GM19239 (cell line): ENCODE measurements around the gene TMEM81.
A peak's percentile ranks its signal among the peaks of the same experiment; 100 is the strongest.

Source experiments
- DNase-seq: peaks from one replicate; pipeline ENCODE4 v3.0.0; 2011; ENCODE audit warnings: low spot score; ENCODE audit not compliant: insufficient read length
- FAIRE-seq: peaks from 2 replicates; lab custom pipeline; 2011; peaks lifted over from hg19 to GRCh38; lab: Jason Lieb, UNC

TMEM81 gene

DNA sequence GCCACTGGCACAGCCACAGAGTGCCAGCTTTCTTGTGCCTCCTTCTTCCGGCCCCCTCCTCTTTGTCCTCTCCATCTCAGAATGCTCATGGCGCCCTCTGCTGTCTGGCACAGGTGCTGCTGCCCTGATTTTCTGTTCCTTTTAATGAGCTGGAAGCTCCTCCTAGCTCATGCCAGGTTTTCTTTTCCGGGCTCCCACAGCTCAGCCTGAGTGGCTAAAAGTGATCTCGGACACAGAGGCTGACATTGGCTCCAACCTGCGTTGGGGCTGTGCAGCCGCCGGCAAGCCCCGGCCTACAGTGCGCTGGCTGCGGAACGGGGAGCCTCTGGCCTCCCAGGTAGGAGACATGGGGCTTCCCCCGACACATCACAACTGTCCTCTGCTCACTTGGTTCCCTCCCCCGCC is 22.6 kb downstream of the TMEM81 start:
- peak; percentile 55 for FAIRE-seq
- peak; percentile 80 for DNase-seq

DNA sequence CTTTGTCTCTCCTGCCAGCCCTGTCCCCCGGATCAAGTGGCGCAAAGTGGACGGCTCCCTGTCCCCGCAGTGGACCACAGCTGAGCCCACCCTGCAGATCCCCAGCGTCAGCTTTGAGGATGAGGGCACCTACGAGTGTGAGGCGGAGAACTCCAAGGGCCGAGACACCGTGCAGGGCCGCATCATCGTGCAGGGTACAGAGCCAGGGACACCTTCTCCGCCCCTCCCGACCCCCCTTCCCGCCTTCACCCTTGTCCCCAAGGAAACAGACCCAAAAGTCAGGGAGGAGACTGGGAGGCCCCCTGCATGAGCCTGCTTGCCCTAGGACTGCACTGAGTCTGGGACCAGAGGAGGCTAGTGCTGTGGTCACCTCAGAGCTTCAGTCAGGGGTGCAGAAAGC is 23.0 kb downstream of the TMEM81 start:
- DNase-seq (no peak), FAIRE-seq (no peak)

DNA sequence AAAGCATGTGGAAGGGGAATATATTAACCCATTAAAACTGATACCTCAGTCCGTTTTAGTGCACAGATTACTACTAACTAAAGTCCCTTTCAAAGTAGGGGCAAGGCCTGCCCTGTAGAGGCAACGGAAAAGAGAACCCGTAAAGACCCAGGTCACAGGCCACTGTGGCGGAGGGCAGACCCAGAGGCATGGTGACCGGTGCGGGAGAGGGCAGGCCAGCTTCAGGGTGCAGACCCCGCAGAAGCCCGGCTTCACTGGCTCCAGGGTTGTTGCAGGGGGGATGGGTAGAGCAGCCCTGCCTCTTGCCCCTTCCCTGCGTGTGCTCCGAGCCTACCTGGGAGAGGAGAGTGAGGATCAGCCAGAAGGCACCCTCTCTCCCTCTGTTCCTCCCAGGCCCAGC is 23.5 kb downstream of the TMEM81 start:
- FAIRE-seq (no peak), DNase-seq (no peak)

DNA sequence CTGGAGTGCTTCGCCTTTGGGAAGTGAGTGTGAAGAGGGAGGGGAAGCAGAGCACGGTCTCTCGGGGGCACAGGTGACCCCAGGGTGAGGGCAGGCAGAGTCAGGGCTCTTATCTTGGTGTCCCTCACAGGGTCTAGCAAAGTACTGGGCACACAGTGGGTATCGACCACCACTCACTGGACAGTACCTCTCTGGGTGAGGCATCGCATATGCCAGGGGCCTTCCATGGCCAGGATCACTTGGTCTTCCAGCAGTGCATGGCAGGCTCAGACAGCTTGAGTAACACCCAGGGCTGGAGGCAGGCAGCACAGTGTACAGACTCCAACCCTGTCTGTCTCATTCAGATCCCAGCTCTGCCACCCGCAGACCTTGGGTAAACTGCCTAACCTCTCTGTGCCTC is 24.6 kb downstream of the TMEM81 start:
- no peak for FAIRE-seq
- DNase-seq, result no peak

DNA sequence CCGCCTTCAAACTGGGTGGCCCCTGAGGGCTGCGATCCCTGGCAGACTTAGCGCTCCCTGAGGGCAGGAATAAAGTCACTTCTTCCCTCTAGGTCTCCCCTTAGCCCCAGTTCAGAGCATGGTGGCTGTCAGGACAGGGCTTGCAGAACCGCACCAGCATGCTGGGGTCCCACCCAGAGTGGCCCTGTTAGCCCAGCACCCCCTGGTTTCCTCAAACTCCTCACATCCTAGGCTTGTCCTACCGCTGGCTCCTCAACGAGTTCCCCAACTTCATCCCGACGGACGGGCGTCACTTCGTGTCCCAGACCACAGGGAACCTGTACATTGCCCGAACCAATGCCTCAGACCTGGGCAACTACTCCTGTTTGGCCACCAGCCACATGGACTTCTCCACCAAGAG is 25.4 kb downstream of the TMEM81 start:
- DNase-seq (no peak), FAIRE-seq (no peak)

DNA sequence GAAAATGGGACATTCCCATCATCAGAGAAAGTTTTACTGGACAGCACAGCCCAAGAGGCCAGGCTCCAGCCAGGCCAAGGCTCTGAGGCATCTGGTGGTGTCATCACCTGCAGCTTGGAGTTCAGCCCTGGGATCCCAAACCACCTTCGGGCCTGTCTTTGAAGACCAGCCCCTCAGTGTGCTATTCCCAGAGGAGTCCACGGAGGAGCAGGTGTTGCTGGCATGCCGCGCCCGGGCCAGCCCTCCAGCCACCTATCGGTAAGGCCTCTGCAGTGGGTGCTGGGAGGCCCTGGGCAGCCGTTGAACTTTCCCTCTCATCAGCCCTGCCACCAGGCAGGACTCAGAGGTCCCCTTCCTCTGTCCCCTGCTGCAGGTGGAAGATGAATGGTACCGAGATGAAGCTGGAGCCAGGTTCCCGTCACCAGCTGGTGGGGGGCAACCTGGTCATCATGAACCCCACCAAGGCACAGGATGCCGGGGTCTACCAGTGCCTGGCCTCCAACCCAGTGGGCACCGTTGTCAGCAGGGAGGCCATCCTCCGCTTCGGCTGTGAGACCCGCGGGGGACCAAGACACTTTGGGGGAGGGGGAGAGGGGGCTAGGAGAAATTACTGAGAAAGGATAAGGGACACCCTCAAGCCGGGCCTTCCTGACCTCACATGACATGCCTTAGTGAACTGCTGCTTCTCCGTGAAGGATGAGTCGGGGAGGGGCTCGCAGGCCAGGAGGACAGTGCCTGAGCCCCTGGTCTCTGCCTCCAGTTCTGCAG is 26.3 kb downstream of the TMEM81 start:
- DNase-seq (no peak), FAIRE-seq (no peak)

DNA sequence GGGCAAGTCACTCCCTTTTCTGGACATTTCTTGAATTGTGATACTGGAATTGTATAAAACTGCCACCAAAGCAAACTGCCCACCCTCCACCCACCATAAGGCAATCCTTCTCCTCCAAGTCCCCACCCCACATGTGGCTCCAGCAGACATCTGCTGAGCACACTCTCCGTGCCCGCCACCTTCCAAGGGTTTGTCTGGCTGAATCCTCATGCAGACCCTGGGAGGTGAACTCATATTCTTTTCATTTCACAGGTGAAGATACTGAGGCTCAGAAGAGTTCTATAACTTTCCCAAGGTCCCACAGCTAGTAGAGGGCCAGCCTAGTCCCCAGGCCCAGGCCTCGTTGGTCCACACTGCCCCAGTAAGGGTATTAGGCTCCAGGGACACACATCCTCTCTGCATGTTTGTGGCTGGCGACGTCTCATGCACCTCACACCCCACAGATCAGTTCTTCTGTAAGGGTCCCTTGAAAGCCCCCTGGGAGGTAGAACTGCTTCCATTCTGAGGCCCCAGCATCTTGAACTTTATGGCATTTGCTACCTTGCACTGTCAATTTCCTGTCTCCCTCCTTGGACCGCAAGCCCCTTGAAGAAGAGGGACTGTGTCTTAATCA is 27.2 kb downstream of the TMEM81 start:
- DNase-seq, result no peak
- FAIRE-seq, result no peak

DNA sequence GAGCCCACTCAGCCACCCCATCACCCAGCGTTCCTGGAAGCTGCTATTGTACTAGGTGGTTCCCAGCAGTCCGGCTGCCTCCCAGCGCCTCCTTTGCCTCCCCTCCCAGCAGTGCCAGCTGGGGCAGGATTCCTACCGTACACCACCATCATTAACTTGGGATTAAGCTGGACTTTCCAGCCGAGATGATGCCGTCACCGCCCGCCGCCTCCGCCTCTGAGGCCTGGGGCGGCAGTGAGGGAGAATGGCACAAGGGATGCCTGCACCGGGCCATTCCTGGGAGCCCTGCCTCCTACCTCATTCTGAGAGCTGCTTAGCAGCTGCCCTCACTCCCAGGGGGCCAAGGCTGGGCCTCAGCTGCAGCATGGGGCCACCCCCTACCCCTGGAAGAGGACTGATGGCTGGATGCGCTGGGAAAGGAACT is 28.1 kb downstream of the TMEM81 start:
- FAIRE-seq (no peak), DNase-seq (no peak)

DNA sequence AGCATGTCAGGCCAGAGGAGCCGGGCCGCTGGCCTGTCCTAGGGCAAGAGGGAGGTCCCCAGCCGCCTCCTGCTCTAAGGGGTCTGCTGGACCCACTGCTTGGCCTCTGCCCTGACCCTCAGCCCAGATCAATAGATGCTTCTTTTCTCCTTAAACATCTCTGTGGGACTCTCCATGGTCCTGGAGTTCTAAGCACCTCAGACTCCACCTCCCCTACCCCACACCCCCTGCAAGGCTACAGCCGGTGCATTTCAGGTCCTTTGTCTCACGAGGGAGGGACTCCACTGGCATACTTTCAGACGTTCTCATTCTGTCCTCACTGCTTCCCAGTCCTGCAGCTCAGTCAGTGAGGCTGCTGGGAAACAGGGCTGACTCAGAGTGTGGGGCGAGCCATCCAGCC is 30.2 kb downstream of the TMEM81 start:
- FAIRE-seq (no peak), DNase-seq (no peak)

DNA sequence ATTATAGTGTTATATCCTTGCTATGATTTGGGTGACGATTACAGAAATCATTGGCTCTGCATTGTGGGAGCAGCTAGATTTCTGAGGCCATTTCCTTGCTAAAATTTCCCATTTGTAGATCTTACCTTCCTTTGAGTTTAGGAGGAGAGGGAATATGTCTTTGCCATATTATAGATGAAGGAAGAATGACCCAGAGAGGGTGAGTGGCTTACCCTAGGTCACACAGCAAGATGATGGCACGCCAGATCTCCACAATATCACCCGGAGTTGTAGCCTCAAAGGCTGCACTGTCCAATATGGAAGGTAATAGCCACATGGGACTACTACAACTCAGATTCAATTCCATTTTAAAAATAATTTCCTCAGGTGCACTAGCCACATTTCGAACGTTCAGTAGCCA is 31.0 kb downstream of the TMEM81 start:
- no peak for FAIRE-seq
- DNase-seq, result no peak

DNA sequence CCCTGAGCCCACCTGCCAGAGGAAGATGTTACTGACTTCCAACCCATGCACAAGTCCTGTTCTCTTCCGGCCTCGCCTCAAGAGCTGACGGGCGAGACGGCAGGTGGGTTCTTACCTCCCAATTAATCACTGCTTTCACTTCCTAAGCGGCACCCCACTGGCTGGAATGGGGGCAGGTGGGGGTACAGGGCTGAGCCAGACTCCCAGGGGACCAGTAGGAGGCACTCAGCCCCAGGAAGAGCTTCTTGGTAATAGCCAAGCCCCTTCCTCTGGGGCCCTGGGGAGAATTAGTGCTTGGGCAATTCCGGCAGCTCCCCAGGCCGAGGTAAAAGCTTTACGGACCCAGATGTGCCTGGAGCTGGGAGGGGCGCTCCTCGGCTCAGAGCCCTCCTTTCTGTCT is 31.6 kb downstream of the TMEM81 start:
- DNase-seq (no peak), FAIRE-seq (no peak)

DNA sequence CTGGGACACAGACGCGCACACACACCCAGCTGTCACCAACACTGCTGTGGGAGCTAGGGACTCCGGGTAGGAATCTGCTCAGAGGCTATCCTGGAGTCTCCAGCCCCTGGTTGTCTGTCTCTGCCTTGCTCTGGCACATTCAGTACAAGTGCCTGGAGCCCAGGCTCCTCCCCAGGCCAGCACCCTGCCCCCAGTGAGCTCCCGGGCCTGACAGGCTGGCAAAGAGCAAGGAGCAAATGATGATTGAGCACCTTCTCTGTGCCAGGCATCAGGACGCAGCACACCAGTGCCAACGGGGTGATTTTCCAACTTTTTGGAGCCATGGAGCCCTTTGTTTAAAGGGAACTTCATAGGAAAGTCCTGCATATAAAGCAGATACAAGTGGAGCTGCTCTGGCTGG is 34.8 kb downstream of the TMEM81 start:
- no peak for DNase-seq
- FAIRE-seq, result no peak

DNA sequence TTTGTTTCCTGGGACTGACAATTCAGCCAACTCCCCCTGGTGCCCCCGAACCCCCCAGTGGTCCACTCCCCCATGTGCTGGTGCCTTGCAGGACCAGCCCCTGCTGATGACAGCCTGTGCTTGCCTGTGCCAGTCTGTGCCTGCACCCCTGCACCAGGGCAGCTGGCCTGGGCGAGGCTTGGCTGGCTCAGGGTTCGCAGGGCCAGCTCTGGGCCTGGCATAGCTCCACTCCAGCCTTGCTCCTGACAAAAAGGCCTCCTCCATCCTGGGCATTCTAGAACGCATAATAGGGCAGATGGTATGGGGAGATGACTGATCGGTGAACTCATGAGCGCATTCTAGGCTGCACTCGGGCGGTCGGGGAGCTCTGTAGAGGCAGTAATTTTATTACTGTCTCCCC is 35.9 kb downstream of the TMEM81 start:
- FAIRE-seq (no peak), DNase-seq (no peak)

DNA sequence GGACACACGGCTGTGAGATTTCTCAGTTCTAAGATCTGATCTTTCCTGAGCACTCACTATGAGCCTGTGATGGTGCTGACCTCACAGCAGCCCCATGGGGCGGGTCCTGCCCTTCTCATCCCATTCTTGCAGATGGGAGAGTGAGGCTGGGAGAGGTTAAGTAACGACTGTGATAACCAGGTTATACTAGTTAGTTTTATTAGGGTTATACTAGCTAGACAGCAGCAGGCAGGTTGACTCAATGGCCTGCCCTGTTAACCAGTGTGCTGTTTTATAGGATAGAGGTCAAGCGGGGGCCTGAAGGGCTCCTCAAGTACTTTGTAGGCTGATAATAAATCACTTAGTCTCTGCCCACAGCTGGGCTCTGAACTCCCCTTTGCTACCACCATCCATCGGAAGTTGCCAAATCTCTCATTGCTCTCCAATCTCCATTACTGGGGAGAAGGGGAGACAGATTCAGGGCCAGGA is 36.5 kb downstream of the TMEM81 start:
- FAIRE-seq, result no peak
- DNase-seq, result no peak

DNA sequence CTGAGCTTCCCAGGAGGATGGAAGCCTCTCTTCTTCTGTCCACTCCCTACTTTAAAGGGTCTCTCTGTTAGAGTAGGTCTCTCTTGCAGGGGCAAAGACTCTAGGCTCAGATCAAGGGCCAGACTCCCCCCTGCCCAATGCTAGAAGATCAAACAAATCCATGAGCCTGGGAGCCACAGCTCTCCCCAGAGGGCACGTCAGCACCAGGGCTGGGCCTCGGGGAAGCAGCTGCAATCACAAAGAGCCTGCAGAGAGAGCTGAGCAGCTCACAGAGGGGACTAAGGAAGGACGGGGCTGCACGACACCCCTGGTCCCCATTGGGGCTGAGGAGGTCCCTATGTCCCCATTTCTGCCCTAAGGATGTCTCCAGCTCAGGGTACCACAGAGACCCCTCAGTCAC is 37.4 kb downstream of the TMEM81 start:
- no peak for DNase-seq
- FAIRE-seq, result no peak

DNA sequence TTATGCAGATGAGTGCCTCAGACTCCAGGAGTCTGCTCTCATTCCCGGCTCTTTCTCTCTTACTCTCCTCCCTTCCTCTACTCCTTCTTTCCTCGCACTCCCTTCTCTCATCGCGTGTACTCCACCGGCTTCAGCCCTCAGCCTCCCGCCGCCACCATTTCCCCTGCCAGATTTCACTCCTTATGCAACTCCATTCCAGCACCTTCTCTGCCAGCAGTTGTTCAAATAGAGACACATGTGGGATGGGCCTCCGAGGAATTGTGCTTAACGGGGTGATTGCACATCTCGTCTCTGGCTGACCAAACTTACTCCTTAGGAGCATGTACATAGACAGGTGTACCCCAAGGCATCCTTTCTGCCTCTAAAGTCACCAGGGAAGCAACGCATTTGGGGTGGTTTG is 39.1 kb downstream of the TMEM81 start:
- DNase-seq, result no peak
- no peak for FAIRE-seq

DNA sequence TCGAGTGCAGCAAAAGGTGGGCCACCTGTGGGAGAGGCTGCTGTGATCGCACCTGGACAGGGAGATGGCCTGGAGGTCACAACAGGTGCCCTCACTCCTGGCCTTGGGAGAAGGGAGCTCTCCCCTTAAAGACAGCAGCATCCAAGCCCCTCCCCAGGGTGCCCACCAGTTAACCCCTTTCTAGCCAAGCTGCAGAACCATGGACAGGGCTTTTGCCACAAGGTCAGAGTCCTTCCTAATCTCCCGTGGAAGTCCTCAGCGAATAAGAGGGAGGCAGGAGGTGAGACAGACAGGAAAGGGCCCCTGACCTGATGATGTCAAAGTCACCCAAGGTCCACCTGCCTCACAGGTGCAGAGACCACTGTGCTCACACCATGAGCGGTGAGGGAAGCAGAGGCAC is 39.5 kb downstream of the TMEM81 start:
- DNase-seq (no peak), FAIRE-seq (no peak)

DNA sequence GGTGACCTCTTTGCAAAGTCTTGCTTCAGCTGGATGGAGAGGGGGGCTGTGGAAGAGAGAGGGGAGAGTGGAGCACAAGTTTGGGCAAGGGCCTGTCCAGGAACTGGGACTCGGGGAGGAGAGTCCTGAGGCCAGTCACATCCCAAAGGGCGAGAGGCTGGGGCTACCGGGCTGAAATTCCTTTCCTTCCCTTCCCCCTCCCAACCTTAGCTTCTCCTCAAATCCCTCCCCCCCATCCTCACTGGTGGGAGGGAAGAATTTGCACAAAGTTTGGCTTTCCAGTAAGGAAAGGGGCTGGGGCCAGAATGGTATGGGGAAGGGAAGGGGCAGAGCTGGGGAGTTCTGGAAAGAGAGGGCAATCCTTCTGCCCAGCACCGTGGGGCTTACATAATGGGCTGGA is 40.4 kb downstream of the TMEM81 start:
- FAIRE-seq, result no peak
- DNase-seq, result no peak

DNA sequence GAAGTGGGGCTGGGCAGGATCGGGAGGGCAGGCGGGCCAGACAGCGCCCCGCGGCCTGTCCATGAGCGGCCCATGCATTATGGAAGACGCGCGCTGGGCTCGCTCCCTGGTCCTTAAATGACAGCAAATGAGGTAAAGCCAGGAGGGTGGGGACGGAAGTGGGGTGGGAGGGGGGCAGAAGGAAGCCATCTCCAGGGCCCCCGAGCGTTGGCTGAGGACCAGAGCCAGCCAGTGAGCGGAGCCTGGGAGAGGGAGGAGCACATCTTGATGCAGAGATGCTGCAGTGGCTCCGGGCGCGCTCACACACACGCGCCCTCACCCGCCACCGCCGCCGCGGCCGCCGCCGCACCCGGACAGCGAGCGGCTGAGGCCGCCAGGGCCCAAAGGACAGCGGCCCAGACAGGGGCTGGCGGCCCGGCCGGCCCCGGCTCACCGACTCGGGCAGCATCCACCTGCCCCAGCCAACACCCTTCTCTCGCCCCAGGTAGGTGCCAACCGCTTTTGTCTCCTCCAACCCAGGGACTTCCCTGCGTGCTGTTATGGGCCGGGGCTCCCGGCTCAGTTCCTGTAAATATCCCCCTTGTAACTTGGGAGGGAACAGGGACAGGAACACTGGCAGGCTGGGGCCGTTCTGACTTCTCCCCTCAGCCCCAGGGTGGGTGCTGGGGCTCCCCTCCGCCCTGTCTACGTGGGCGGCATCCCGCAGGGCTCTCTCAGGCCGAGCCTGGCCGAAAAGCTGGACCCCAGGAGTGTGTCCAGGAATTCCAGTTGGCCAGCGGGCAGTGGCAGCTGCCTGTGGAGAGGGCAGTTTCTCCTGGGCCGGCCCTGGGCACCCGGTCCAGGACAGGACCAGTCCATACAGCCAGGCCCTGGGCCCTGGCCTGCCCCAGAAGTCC is 41.1 kb downstream of the TMEM81 start, which contains the start of gene CNTN2:
CNTN2 (plus strand) TSS at position 302 of the 896 bp plus-strand sequence. CDS start 9,974 bp downstream, outside the sequence.
- FAIRE-seq (no peak), DNase-seq (no peak)

DNA sequence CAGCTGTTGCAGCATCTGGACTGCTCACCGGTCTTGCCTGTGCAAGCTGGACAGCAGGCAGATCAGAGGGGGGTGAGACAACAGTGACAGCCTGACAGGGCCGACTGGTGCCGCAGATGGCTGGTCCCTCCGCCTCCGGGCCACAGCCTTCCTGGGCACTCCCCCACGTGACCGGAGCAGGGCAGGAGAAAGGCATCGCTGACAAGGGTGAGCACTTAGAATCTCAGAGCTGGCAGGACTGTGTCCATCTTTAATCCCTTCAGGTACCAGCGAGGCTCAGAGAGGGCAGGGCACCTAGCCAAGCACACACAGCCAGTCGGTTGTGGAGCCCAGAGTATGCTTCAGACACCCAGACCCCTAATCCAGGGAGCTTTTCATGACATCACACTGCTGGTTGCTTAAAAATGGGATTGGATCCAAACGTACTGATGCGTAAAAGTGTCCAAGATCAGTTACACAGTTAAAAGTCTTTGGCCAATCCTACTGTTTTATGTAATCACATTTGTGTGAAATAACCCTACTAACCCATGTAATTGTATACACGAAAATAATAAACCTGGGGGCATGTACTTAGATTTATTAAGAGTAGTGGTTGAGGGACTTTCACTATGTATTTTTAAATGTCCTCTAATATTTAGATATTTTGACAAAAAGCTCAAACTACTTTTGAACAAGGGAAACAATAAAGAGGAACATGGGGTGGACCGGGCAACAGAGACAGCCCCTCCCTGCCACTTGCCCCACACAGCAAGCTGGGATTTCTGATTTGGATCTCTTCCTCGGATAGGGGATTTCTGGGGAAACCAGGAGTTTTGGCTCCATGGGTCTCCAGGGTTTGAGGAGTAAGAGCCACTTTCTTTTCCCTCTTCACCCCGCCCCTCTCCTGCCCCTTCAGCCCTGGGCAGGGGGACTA is 42.0 kb downstream of the TMEM81 start:
- DNase-seq, result no peak
- FAIRE-seq, result no peak
